ENCODE results near the gene CDHR3. TPM values are rescaled to one million over a fixed set of nuclear protein-coding genes. Genes with fewer than 3 reads are reported as not detected.
A peak's percentile ranks its signal among the peaks of the same experiment; 100 is the strongest.

The CDHR3 gene
- total RNA-seq, 4 donors from 2014 or later, result 6.6 to 11.6 (median 8.9) TPM

DNA sequence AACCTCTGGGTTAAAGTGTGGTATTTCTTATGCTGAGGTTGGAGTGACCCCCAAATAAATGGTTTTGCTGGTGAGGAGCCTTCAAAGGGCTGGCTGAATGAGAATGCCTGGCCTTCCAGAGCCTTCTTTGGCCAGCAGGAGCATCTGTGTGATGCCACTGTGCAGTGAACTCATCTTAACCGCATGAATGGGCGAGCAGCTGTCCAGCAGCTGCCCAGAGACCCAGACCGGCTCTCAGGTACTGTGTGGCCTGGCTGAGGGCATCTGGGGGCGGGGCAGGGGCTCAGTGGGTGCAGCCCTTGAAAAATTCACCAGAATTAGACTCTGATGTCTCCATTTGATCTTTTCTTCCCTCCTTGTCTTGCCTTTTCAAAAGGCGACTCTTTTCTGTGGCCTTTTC, 90.0 kb downstream of the CDHR3 start:
- TF ChIP-seq, protein P1, sequence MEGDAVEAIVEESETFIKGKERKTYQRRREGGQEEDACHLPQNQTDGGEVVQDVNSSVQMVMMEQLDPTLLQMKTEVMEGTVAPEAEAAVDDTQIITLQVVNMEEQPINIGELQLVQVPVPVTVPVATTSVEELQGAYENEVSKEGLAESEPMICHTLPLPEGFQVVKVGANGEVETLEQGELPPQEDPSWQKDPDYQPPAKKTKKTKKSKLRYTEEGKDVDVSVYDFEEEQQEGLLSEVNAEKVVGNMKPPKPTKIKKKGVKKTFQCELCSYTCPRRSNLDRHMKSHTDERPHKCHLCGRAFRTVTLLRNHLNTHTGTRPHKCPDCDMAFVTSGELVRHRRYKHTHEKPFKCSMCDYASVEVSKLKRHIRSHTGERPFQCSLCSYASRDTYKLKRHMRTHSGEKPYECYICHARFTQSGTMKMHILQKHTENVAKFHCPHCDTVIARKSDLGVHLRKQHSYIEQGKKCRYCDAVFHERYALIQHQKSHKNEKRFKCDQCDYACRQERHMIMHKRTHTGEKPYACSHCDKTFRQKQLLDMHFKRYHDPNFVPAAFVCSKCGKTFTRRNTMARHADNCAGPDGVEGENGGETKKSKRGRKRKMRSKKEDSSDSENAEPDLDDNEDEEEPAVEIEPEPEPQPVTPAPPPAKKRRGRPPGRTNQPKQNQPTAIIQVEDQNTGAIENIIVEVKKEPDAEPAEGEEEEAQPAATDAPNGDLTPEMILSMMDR (IDR thresholded peaks at IDR 0.05), result no peak
- ATAC-seq (ENCODE audit: low FRiP score), result no peak
- DNase-seq (ENCODE audit: low spot score), result no peak

DNA sequence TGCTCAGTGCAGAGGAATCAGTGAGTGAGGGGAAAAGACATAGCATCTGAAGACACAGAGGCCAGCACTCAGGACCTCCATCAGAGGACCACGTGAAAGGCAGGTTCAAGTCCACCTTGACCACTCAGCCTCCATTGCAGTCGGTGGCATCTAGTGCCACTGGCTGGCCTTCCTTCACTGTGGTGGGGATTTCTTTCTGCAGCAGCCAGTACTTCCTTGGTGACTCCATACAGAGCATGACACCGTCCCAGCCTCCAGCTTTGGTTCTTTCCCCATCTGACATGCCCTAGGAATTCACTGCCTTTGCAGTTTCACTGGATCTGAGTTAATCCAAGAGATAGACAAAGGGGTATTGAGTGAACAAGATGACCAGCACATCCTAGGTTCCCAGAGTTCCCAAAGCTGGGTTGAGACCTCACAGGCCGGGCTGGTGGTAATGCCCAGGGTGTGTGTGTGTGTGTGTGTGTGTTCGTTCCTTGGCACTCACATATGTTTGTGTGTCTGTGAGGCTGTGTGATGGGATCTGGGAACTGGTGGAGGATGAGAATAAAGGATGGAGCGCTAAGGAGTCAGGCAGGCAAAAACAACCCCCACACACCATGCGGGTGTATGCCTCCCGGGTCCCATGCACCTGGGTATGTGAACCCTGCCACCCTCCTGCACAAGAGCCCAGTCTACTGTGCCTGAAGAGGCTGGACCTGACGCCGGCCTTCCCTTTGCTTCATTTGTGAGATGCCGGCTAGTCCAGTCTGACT, 91.3 kb downstream of the CDHR3 start:
- TF ChIP-seq, protein P1 (IDR thresholded peaks at IDR 0.05), result no peak
- DNase-seq (ENCODE audit: low spot score) (no peak), ATAC-seq (ENCODE audit: low FRiP score) (no peak)

DNA sequence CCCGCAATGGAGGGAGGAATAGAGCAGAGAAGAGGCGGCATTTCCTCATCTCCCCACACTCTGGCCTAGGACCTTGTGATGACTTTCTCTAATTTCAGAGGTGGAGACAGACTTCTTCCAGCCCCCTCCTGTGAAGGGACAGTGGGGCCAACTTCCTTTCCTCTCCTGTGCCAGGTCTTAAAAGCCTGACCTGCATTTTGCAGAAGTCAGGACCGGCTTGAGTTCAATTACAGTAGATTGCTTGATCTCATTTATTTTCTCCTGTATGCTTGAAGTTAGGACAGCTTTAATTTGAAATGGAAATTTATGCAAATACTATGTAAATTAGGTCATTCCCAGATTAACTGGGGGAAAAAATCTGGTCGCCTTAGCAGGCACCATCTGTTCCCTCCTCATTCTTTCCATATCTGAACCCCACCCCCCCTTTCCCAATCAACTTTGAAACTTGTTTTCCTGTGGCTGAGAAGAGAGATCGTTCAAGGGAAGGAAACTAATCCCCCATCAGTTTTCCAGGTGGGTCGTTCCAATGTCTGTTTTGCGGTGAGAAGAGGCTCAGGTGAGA, 92.0 kb downstream of the CDHR3 start:
- DNase-seq (ENCODE audit: low spot score) (no peak), ATAC-seq (ENCODE audit: low FRiP score) (no peak)
- TF ChIP-seq, protein P1 (IDR thresholded peaks at IDR 0.05), result no peak

DNA sequence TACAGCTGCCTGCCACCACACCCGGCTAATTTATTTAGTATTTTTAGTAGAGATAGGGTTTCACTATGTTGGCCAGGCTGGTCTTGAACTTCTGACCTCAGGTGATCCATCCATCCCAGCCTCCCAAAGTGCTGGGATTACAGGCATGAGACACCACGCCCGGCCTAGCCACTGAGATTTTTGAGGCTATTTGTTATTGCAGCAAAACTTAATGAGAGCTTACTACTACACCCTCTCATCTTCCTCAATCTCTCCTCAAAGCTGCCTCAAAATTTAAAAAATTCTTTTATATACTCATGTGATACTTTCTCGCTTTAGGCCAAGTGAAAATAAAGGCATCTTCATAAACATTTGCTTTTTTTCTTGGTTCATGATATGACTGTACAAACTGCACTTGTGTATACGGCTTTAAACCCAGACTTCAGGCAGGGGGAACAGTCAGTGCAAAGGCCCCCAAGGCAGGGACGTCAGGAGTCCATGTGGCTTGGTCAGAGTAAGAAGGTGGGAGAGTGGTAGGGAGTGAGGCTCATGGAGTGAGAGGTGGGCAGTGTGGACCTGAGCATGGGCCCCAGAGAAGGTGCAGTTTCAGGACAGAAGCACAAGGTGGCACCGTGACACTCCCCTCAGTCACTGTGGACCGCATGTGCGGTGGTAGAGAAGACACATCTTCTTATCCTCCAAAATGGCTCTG, 93.6 kb downstream of the CDHR3 start:
- peak; percentile 85 for ATAC-seq (ENCODE audit: low FRiP score)
- no peak for DNase-seq (ENCODE audit: low spot score)
- TF ChIP-seq, protein P1 (IDR thresholded peaks at IDR 0.05), result peak in 1 of 3 donors; percentile 22

DNA sequence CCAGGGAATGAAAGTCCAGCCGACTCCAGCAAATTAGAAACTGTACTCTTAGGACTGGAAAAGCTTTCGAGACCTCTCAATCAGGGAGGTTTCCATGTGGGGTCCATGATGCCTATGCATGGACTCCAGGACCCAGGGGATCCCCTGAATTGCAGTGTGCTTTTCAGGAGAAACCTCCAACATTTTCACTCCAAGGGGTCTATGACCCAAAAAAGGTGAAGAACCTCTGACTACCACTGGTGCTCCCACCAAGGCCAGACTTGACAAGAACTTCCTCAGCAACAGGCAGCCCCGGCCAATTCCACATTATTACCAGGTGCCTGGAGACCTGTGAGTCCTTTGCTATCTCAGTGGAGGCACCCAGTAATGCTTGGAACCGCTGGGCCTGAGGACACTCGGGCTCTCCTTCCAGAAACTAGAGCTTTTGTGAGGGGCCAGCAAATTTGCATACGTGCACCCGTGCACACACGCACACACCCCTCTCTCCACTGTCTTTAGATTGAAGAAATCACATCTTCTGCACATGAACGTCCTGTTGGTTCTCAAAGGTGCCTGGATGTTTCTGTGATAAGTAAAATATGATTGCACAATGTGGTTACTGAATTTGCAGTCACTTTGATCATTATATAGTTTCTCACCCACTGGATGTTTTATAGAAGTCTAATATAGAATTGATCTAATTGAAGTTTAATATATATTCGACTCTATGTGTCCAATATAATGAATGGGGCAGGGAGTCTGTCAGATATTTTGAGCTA, 94.3 kb downstream of the CDHR3 start:
- no peak for DNase-seq (ENCODE audit: low spot score)
- TF ChIP-seq, protein P1 (IDR thresholded peaks at IDR 0.05), result no peak
- no peak for ATAC-seq (ENCODE audit: low FRiP score)

DNA sequence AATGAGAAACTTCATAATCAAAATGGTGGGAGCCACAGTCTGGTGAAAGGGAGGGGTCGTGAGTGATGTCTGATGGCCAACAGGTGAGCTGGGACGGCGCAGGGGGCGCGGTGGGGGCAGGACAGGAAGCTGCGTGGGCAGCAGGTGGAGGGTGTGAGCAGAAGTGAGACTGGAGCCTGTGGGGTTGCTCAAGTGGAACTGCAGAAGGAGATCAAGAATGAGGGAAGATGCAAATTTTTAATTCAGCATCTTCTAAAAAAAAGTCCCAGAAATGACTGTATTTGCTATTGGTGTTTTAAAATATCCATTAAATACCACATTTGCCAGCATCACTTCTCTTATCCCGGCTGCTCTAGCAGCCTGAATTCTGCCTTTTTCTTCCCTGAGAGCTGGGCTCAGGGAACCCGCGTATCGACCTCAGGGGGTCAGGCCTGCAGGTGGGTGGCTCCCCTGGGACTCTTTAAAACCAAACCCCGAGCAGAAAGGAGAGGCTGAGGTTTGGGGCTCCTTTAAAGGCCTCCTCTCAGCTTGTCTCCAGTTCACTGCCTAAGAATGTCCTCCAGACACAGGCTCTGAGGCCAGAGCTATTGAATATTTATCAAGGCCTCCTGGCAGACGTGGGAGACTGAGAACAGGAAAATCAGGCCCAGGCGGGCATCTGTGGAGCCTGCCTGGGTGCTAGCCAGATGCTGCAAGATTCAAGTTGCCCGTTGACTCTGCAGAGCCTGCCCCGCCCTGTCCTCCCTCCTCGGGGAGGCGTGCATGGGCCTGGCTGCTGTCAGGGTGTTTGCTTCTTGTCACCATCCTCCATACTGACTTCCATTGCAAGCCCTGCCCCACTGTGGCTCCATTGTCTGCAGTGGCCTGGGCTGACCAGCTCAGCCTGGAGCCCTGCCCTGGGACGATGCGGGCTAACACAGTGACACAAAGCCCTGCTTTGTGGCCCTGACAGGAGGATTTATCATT, 95.2 kb downstream of the CDHR3 start:
- DNase-seq (ENCODE audit: low spot score) (no peak), ATAC-seq (ENCODE audit: low FRiP score) (no peak)
- TF ChIP-seq, protein P1 (IDR thresholded peaks at IDR 0.05), result no peak
